WTC11 (cell line): ENCODE results near the gene DNAAF8.

Experiments used
- ATF2 ChIP-seq: sonication (generic); formaldehyde crosslinking; IDR thresholded peaks from 2 replicates; pipeline ENCODE4 v1.8.1; 2022; ENCODE audit warnings: low read depth, missing genetic modification reagents, borderline replicate concordance
- ATF3 ChIP-seq: sonication (generic); formaldehyde crosslinking; conservative IDR thresholded peaks from 2 replicates; pipeline ENCODE4 v1.8.1; 2022; ENCODE audit warnings: mild to moderate bottlenecking, missing genetic modification reagents
- CTCF ChIP-seq: fragments of 200-600 bp; IDR thresholded peaks from 2 replicates; pipeline ENCODE4 v1.8.0; 2022; ENCODE audit warnings: antibody characterized with exemption
- EMX1 ChIP-seq: fragments of 250-450 bp; sonication (Bioruptor Pico); IDR thresholded peaks from 2 replicates; pipeline ENCODE4 v1.8.0; 2021; ENCODE audit warnings: mild to moderate bottlenecking
- NR2C2 ChIP-seq: sonication (generic); formaldehyde crosslinking; IDR thresholded peaks from 2 replicates; pipeline ENCODE4 v1.8.0; 2022; ENCODE audit warnings: mild to moderate bottlenecking, missing genetic modification reagents
- RELA ChIP-seq: sonication (generic); formaldehyde crosslinking; IDR thresholded peaks from 2 replicates; pipeline ENCODE4 v1.8.1; 2022; ENCODE audit warnings: missing genetic modification reagents, mild to moderate bottlenecking, borderline replicate concordance
- TEAD1 ChIP-seq: sonication (generic); formaldehyde crosslinking; IDR thresholded peaks from 2 replicates; pipeline ENCODE4 v1.8.0; 2022; ENCODE audit warnings: mild to moderate bottlenecking, missing genetic modification reagents
- TF ChIP-seq, protein P1 (sequence below): sonication (generic); formaldehyde crosslinking; IDR thresholded peaks from 2 replicates; pipeline ENCODE4 v1.8.0; 2023; ENCODE audit warnings: missing genetic modification reagents

- TF ChIP-seq CTCF (no peak), ATF3 (no peak), RELA (CRISPR knock-in tag) (no peak), ATF2 (CRISPR knock-in tag) (no peak), NR2C2 (CRISPR knock-in tag) (no peak), EMX1 (CRISPR knock-in tag) (no peak), TEAD1 (CRISPR knock-in tag) (no peak)
- TF ChIP-seq, protein P1, sequence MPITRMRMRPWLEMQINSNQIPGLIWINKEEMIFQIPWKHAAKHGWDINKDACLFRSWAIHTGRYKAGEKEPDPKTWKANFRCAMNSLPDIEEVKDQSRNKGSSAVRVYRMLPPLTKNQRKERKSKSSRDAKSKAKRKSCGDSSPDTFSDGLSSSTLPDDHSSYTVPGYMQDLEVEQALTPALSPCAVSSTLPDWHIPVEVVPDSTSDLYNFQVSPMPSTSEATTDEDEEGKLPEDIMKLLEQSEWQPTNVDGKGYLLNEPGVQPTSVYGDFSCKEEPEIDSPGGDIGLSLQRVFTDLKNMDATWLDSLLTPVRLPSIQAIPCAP (CRISPR knock-in tag): no peak
Measured at GRCh38 chr16:4728676-4729075, 5.7 kb upstream of the DNAAF8 start.
